GM12878 (cell line): Measurements from ENCODE around the gene SCRT2.

ENCODE experiments used
- CTCF ChIP-seq, 3 experiments: IDR thresholded peaks in 2 of 3; conservative IDR thresholded peaks in 1 of 3; 2 replicates each; pipeline ENCODE4 v1.5.1; 2011; ENCODE audit warnings: low read depth in 3 of 3, low read length in 3 of 3, mild to moderate bottlenecking in 3 of 3, control low read depth in 2 of 3, moderate library complexity in 2 of 3, inconsistent platforms in 1 of 3, mixed read lengths in 1 of 3; ENCODE audit not compliant: control insufficient read depth in 2 of 3, insufficient read depth in 1 of 3; ENCODE audit errors: extremely low read depth in 1 of 3
- POLR2A ChIP-seq: IDR thresholded peaks from 2 replicates; pipeline ENCODE4 v1.6.1; 2011; ENCODE audit warnings: low read depth, mild to moderate bottlenecking, low read length
- SUZ12 ChIP-seq: fragments of 200-600 bp; sonication (generic); IDR thresholded peaks from one replicate; pipeline ENCODE4 v1.6.1; 2018; ENCODE audit warnings: antibody characterized with exemption, mild to moderate bottlenecking; ENCODE audit not compliant: unreplicated experiment

- TF ChIP-seq CTCF (IDR thresholded peaks at IDR 0.05 in 2 of 3, conservative IDR thresholded peaks at IDR 0.05 in 1 of 3; ENCODE audit: control insufficient read depth in 2 of 3, extremely low read depth in 1 of 3, insufficient read depth in 1 of 3, low read depth in 3 of 3, low read length in 3 of 3) = no peak
- no peak for TF ChIP-seq POLR2A
- TF ChIP-seq SUZ12 = no peak
Observed at GRCh38 chr20:641516-641875, 34.1 kb downstream of the SCRT2 start.
